ENCODE results near the gene SLC1A4. TPM values are rescaled to one million over a fixed set of nuclear protein-coding genes. Genes with fewer than 3 reads are reported as not detected.
A peak's percentile ranks its signal among the peaks of the same experiment; 100 is the strongest.

Gene SLC1A4
- total and polyA plus RNA-seq, 7 donors: 3.4 to 50.3 (median 13.9) TPM

DNA sequence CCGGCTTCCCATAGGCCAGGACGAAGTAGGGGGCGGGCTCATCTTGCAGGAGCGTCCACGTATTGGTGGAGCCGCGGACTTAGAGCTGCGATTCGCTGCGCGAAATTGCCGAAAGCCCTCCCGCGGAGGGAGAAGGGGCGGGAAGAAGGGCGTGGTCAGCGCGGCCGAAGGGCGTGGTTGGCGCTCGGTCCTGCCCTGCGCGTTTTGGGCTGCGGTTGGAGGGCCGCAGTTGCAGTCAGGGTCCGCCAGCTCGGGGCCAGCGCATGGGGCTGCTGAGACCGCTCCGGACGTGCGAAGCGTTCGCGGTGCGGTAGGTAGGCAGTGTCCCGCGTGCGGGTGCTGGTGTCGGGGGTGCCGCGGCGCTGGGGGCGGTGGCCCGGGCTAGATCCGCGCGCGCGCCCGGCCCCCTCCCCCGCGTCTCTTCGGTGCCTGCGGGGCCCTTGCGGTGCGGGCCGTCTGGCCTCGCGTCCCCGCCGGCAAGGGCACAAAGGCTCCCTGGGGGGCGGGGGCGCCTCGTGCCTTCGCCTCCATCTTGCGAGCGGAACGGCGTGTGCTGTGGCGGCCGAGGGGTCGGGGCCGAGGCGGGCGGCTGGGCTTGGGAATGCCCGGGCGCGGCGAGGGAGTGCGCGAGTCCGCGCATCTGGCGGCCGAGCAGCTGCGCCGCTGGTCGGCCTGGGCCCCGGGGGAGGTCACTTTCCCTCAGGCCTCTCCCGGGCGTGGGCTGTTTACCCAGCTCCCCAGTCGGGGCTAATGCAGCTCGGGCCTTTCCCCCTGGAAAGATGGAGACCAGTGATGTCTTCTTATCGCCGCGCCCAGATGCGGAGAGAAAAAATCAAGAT is 67.2 kb downstream of the SLC1A4 start, which contains the start of gene CEP68:
TSS of gene CEP68 (plus strand) at position 202 of the 839 bp plus-strand sequence. CDS start 13,029 bp downstream, outside the sequence.
- no peaks in the 10 kb centered on the region for H3K36me3 ChIP-seq (ENCODE audit: insufficient read depth in 1 of 2, low read depth in 1 of 2)
- peak within 1 kb of the TSS; percentile 84 for H3K4me3 ChIP-seq
- ATAC-seq (peak; percentile 95 to 97 (median 96)), DNase-seq (peak; percentile 97 to 98)
- H3K27ac ChIP-seq: peak within 1 kb of the TSS; percentile 94
- peaks cover 41% of the 10 kb centered on the region for H3K4me1 ChIP-seq
- 0 to 1% (median 0%) methylated on average over 64 to 99 of the region's 99 CpGs for WGBS, 3 donors
- TF ChIP-seq, protein P1, sequence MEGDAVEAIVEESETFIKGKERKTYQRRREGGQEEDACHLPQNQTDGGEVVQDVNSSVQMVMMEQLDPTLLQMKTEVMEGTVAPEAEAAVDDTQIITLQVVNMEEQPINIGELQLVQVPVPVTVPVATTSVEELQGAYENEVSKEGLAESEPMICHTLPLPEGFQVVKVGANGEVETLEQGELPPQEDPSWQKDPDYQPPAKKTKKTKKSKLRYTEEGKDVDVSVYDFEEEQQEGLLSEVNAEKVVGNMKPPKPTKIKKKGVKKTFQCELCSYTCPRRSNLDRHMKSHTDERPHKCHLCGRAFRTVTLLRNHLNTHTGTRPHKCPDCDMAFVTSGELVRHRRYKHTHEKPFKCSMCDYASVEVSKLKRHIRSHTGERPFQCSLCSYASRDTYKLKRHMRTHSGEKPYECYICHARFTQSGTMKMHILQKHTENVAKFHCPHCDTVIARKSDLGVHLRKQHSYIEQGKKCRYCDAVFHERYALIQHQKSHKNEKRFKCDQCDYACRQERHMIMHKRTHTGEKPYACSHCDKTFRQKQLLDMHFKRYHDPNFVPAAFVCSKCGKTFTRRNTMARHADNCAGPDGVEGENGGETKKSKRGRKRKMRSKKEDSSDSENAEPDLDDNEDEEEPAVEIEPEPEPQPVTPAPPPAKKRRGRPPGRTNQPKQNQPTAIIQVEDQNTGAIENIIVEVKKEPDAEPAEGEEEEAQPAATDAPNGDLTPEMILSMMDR (IDR thresholded peaks at IDR 0.05): no peak
- H3K27me3 ChIP-seq (ENCODE audit: insufficient read depth in 3 of 3, low read length in 2 of 3): no peaks in the 10 kb centered on the region
- H3K9me3 ChIP-seq: no peaks in the 10 kb centered on the region
- intact Hi-C loops (cut with DNase I): no loop called here

DNA sequence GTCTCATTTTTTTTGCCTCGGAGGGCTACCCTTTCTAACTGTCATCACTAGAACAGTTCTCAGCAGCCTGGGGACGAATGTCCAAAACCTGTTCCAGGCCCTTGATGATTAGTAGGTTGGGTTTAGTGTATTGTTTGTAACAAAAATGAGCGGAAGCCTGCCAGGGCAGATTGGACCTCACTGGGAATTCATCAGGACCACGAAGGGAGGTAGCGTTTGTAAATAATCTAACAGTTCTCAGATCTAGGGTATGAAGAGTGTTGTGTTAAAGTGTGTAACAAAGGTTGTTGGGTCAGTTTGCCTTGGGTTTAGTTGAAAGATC is 67.8 kb downstream of the SLC1A4 start:
- WGBS, 3 donors: 1 to 6% (median 2%) methylated on average over 5 of the region's 5 CpGs
- Histone ChIP-seq H3K27me3 (ENCODE audit: insufficient read depth in 3 of 3, low read length in 2 of 3) (no peaks in the 10 kb centered on the region), H3K4me3 (peak overlapping the region; percentile 84), H3K9me3 (no peaks in the 10 kb centered on the region), H3K4me1 (peaks cover 47% of the 10 kb centered on the region), H3K36me3 (ENCODE audit: insufficient read depth in 1 of 2, low read depth in 1 of 2) (no peaks in the 10 kb centered on the region), H3K27ac (peak overlapping the region; percentile 94)
- ATAC-seq: no peak
- DNase-seq: no peak
- TF ChIP-seq, protein P1 (IDR thresholded peaks at IDR 0.05): no peak
- intact Hi-C loops (cut with DNase I): no loop called here

DNA sequence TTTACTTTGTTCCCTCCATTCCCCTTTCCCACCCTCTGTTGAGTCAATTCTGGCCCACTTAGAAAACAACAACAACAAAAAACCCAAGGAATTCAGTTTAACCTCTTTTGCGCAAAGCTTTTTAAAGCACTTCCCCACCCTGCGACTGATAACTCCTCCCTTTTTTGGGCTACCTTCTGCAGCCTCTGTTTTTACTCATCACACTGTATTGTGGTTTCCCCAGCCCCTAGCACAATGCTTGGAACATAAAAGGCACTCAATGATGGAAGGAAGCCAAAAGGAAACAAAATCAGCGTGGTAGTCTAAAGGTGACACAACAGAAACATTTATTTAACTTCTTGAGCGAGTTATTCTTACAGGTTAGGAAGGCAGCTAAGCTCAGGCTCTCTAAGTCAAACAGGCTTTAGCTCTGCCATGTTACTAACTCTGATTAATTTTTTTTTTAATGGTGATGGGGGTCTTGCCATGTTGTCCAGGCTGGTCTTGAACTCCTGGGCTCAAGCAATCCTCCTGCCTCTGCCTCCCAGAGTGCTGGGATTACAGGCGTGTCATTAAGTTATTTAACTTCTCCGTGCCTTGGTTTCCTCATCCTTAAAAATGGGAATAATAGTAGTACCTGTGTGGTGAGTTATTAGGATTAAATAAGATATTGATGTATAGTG is 68.3 kb downstream of the SLC1A4 start:
- H3K9me3 ChIP-seq: no peaks in the 10 kb centered on the region
- DNase-seq (no peak), ATAC-seq (no peak)
- H3K27ac ChIP-seq: peak overlapping the region; percentile 94
- intact Hi-C loops (cut with DNase I): no loop called here
- H3K36me3 ChIP-seq (ENCODE audit: insufficient read depth in 1 of 2, low read depth in 1 of 2): no peaks in the 10 kb centered on the region
- H3K4me3 ChIP-seq: peak overlapping the region; percentile 84
- H3K4me1 ChIP-seq: peaks cover 52% of the 10 kb centered on the region
- H3K27me3 ChIP-seq (ENCODE audit: insufficient read depth in 3 of 3, low read length in 2 of 3): no peaks in the 10 kb centered on the region
- 41 to 57% (median 45%) methylated on average over 6 of the region's 6 CpGs for WGBS, 3 donors
- TF ChIP-seq, protein P1 (IDR thresholded peaks at IDR 0.05): no peak

DNA sequence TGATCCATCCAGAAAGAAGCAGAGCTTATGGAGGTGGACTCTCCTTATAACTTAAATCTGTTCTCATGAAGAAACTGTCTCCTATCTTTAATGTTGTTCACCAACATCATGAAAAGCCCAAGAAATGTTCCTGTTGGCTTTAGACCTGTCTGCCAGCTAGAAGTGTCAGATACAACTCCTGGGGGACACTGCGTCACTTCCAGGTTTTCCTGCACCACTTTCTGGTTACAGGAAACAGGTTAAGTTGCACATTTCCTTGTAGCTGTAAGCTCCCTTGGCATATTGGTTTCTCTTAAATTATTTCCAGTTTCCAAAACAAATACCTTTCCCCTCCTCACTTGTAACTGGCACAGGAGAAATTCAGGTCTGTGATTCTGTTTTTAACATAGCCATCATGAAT is 69.9 kb downstream of the SLC1A4 start:
- ATAC-seq (no peak), DNase-seq (no peak)
- TF ChIP-seq, protein P1 (IDR thresholded peaks at IDR 0.05): no peak
- Histone ChIP-seq H3K27me3 (ENCODE audit: insufficient read depth in 3 of 3, low read length in 2 of 3) (no peaks in the 10 kb centered on the region), H3K4me1 (peaks cover 68% of the 10 kb centered on the region), H3K36me3 (ENCODE audit: insufficient read depth in 1 of 2, low read depth in 1 of 2) (no peaks in the 10 kb centered on the region), H3K9me3 (no peaks in the 10 kb centered on the region), H3K27ac (peak overlapping the region; percentile 94), H3K4me3 (peak overlapping the region; percentile 84)
- 44 to 89% (median 62%) methylated on average over 1 of the region's 1 CpG for whole genome bisulfite sequencing, 3 donors
- intact Hi-C loops (cut with DNase I): no loop called here
